GM21515 (cell line): ENCODE data around the gene TMPRSS5.
"Not testable (repeated sequence)": the region's sequence is repeated elsewhere in the genome, so short reads cannot be mapped to it uniquely, and the experiment has no call there.

ENCODE experiments used
- ATAC-seq: cut with Tn5 transposase; IDR thresholded peaks from one replicate; pipeline ENCODE4 v1.9.1; 2021; ENCODE audit not compliant: unreplicated experiment

TMPRSS5 gene

GRCh38 chr11:113697756-113698407 is 8.2 kb downstream of the TMPRSS5 start:
- ATAC-seq, result no peak

- ATAC-seq, result no peak
Observed at GRCh38 chr11:113697111-113697510, 9.0 kb downstream of the TMPRSS5 start.

DNA sequence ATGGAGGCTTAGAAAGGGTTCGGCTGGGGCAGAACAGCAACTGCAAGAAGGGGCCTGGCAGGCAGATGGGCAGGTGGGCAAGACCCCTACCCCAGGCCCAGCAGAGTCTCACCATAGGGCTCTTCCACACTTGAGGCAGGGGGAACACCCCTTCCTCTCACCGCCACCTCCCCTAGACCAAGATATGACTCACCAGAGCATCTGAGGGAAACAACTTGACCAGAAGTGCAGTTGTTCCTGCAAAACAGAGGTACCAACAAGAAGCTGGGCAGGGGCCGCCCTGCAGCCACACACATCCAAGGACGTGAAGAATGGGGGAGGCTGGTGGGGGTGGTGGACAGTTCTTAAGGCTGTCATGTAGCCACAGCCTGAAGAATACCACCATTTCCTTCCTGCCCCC is 10.9 kb downstream of the TMPRSS5 start:
- ATAC-seq, result no peak

DNA sequence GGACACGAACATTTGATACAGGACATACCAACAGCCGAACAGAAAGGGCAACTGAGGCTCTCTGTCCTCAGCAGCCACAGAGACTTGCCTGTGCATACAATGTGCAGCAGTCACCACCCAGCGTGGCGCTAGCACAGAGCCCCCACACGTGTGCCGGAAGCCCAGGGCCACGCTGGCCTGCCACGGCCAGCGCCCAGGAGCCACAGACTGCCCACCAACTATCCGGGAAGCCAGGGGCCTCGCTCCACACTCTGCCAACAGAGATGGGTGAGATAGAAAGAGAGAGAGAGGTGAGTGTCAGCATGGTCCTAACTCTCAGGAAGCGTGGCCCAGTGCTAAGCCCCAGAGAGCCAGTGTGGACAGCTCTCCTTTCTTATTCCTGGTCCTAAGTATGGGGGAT is 11.7 kb downstream of the TMPRSS5 start:
- no peak for ATAC-seq

GRCh38 chr11:113693030-113693429 is 13.1 kb downstream of the TMPRSS5 start:
- ATAC-seq, result no peak

- ATAC-seq, result no peak
Observed at GRCh38 chr11:113690619-113691569, 15.2 kb downstream of the TMPRSS5 start.

GRCh38 chr11:113689768-113690618 is 16.1 kb downstream of the TMPRSS5 start:
- ATAC-seq, result no peak

DNA sequence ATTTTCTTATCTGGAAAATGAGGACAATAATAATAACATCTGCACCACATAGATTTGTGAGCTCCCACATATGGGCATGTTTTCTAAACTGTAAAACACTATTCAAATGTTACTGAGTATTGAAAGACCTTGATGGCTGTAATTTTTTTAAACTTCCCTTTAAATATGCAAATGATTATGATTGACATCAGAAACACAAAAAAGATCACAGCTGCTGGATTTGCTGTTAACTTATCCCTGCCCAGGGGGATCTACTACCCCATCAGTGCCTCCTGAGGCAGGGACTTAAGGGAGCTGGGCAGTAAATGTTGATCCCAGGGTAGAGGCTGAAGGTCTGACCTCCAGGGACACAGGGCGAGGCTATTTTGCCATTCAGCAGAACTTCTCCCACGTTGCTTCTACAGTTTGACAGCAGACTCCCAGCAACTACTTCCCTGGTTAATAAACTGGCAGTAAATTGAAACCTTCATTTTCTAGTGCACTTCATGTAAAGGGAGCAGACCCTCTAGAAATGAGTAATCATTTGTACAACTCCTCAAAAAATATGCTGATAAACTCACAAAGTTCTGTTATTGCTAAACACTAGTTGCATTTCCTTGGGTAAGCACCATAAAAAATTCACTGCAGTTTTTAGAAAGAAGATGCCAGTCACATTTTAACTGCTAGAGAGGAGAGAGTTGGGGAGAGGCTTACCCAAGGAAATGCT is 20.3 kb downstream of the TMPRSS5 start:
- no peak for ATAC-seq

DNA sequence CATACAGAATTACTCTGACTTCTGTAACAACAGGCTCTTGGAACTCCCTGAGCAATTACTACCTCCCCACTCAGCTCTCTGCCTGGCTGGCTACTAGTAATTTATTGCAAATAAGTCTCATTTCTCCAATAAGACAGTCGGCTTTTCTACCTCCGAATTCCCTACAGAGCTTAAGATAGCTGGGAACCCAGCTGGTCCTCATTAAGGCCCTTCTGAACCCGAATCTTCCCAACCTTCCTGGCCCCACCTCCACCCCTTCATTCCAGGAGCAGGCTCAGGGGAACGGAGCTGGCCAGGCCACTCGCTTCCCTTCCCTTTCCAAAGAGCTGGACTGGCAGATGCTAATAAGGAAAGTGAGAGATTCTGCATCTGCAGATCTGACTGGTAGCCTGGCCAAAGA is 21.6 kb downstream of the TMPRSS5 start:
- no peak for ATAC-seq

GRCh38 chr11:113683481-113684046 is 22.5 kb downstream of the TMPRSS5 start:
- ATAC-seq, result no peak

- no peak for ATAC-seq
Observed at GRCh38 chr11:113681711-113682413, 24.2 kb downstream of the TMPRSS5 start.

DNA sequence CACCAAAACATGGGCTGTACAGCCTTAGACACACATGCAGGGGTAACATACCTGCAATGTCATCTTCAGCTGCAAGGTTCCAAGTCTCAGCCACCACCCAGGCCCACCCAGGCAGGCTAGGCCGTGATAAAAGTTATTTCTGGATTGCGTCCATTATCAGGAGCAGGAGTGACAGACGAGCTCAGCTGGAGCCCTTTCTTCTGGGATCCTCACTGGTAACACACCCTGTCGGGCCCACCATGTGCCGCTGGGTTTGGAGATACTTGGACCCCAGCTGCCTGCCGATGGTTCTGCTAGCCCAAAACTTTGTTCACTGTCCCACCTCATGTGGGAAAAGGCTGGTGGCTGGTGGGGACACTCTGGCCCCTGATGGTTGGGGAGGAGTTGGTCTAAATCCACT is 24.8 kb downstream of the TMPRSS5 start:
- no peak for ATAC-seq

GRCh38 chr11:113677685-113678084 is 28.4 kb downstream of the TMPRSS5 start:
- no peak for ATAC-seq

DNA sequence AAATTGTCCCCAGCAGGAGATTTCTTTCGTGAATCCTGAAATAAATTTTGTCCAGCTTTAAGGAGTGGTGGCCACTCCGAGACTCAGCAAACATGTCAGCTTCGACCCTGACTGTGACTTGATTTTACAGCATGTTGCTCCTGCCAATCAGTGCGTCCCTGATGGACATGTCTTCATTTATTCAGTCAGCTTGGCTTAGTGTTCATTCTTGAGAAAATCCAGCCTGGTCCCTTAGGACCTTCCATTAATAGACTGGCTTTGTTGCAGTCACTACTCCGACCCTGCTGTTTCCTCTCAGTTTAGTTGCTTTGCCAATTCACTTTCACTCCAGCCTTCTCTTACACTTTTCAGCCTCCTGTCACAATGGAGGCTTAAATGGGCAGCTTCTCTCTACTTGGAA is 30.5 kb downstream of the TMPRSS5 start:
- ATAC-seq, result no peak

GRCh38 chr11:113675003-113675561 is 31.0 kb downstream of the TMPRSS5 start:
- peak; percentile 77 for ATAC-seq

DNA sequence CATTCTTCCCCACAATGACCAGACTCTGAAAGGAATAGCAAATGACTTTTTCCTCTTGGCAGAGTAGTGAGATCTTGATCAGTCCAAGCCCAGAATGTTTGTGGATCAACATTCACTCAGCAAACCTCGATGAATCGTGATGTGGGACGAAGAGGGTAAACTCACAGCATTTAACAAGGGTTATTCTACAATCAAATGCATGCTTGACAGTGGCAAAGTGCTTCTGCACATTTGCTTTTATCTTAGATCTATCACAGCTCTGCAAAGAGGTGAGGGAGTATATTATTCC is 31.8 kb downstream of the TMPRSS5 start:
- ATAC-seq, result no peak

DNA sequence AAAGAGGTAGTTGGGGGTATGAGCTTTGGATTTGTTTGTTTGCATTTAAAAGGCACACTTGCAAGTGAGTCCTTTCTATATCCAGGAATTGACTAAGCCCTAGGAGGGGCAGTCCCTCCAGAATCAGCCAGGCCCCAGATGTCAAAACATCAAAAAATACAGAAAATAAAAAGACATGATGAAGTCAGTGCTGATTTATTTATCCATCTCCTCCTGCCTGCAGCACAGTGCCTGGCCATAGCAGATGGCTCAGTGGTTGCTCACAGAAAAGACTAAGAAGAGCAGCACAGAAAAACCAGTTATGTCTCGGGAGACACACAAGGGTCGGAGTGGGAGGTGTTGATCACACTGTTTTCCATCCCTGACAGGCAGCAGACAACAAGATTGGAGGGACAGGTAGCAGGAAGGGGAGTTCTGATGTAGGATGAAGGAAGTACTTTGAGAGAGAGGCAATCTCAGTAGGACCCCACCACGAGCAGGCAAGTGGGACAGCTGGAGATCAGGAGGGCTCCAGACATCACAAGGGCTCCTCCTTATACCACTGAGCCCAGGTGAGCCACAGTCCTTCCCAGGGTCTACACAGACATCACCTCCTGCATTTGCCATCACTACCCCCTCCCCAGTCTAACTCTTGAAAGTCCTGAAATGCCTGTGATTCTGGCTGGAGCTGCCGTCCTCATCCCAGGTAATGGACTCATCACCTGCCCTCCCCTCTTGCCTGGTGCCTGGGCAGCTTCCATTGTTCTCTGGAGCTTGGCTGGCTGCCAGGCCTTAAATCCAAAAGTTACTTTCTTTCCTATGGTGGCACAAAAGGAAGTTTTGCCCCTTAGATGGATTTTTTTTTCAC is 32.3 kb downstream of the TMPRSS5 start:
- ATAC-seq, result no peak

DNA sequence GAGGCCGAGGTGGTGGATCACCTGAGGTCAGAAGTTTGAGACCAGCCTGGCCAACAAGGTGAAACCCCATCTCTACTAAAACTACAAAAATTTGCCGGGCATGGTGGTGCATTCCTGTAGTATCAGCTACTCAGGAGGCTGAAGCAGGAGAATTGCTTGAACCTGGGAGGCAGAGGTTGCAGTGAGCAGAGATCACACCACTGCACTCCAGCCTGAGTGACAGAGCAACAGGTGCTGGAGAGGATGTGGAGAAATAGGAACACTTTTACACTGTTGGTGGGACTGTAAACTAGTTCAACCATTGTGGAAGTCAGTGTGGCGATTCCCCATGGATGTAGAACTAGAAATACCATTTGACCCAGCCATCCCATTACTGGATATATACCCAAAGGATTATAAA is 34.2 kb downstream of the TMPRSS5 start:
- not testable (repeated sequence) for ATAC-seq

DNA sequence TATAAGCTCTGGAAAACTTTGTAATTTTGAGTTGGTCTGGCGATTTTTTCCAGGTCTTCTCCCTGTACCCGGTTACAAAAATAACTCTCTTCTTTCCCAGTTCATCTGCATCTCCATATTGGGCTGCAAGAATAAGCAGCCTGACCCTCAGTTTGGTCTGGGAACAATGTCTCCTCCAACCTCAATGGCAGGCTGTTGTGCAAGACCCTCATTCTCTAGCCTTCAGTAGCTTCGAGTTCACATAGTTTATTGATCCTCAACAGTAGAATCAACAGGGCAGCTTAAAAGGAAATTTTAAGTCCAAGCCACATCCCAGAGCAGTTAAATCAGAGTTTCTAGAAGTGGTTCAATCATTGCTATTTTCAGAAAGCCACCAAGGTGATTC is 35.3 kb downstream of the TMPRSS5 start:
- ATAC-seq, result no peak
